Measurements from ENCODE around the gene LDLRAD2. TPM values are rescaled to one million over a fixed set of nuclear protein-coding genes. Genes with fewer than 3 reads are reported as not detected.

The LDLRAD2 gene
- total and polyA plus RNA-seq, 10 of the 15 experiments (the other 5 are each of a cell fraction or from before 2014, with no cell fraction given): 0.04 to 0.23 (median 0.11) TPM; not detected in 7

DNA sequence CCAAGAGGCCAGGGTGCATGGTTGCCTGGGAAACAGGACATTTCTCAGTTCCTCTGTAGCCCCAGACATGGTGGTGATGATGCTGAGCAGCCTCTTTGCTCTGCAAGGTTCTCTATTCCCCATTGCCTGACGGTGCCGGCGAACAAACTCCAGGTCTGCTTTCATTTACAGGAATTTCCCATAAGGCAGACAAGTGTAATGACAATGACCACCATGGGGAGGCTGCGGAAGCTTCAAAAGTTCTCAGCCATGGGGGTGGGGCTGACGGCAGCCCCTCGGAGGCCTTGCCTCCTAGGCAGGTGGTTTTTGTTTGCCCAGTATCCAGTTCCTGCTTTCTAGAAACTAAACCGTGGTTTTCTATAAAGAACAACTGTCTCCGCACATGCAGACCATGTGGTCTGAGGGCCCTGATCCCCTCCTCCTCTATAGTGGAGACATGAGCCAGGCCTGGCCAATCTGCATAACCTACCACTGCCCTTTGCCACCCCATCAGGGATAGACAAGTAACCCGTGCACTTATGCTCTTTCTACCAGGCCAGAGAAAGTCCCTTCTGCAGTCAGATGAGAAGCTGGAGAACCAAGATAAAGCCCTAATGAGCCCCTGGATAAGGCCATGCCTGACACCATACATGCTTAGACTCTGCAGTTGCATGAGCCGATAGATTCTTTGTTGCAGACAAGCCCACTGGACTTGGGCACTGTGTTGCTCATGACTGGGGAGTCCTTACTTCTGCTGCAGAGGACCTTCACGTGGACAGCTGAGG is 54.1 kb downstream of the LDLRAD2 start (continued):
- 0 out of 4 replicates have a peak, but pooled peaks of 1 of the 2 experiments have one; percentile 35 for TF ChIP-seq EP300 (IDR thresholded peaks at IDR 0.05; ENCODE audit: borderline replicate concordance in 1 of 2, control insufficient read depth in 1 of 2, low read depth in 2 of 2, low read length in 2 of 2)
- no peak for TF ChIP-seq RELA (IDR thresholded peaks at IDR 0.05; ENCODE audit: borderline replicate concordance, partially characterized antibody)
- TF ChIP-seq SUZ12 (IDR thresholded peaks at IDR 0.05; ENCODE audit: unreplicated experiment): no peak
- no peak for TF ChIP-seq ZNF384 (IDR thresholded peaks at IDR 0.05; ENCODE audit: borderline replicate concordance, low read depth, low read length)
- peak; percentile 52; the same call in 1 of the 2 replicates for TF ChIP-seq MXI1 (IDR thresholded peaks at IDR 0.05; ENCODE audit: low read depth, low read length)
- no peak for TF ChIP-seq CREB1 (IDR thresholded peaks at IDR 0.05; ENCODE audit: low read depth)
- TF ChIP-seq PAX5 (IDR thresholded peaks at IDR 0.05; ENCODE audit: borderline replicate concordance, low read depth, low read length): peak; percentile 19; the same call in 1 of the 2 replicates
- TF ChIP-seq, protein P1, sequence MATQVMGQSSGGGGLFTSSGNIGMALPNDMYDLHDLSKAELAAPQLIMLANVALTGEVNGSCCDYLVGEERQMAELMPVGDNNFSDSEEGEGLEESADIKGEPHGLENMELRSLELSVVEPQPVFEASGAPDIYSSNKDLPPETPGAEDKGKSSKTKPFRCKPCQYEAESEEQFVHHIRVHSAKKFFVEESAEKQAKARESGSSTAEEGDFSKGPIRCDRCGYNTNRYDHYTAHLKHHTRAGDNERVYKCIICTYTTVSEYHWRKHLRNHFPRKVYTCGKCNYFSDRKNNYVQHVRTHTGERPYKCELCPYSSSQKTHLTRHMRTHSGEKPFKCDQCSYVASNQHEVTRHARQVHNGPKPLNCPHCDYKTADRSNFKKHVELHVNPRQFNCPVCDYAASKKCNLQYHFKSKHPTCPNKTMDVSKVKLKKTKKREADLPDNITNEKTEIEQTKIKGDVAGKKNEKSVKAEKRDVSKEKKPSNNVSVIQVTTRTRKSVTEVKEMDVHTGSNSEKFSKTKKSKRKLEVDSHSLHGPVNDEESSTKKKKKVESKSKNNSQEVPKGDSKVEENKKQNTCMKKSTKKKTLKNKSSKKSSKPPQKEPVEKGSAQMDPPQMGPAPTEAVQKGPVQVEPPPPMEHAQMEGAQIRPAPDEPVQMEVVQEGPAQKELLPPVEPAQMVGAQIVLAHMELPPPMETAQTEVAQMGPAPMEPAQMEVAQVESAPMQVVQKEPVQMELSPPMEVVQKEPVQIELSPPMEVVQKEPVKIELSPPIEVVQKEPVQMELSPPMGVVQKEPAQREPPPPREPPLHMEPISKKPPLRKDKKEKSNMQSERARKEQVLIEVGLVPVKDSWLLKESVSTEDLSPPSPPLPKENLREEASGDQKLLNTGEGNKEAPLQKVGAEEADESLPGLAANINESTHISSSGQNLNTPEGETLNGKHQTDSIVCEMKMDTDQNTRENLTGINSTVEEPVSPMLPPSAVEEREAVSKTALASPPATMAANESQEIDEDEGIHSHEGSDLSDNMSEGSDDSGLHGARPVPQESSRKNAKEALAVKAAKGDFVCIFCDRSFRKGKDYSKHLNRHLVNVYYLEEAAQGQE (IDR thresholded peaks at IDR 0.05; ENCODE audit: low read depth, low read length): no peak
- TF ChIP-seq, protein P2, sequence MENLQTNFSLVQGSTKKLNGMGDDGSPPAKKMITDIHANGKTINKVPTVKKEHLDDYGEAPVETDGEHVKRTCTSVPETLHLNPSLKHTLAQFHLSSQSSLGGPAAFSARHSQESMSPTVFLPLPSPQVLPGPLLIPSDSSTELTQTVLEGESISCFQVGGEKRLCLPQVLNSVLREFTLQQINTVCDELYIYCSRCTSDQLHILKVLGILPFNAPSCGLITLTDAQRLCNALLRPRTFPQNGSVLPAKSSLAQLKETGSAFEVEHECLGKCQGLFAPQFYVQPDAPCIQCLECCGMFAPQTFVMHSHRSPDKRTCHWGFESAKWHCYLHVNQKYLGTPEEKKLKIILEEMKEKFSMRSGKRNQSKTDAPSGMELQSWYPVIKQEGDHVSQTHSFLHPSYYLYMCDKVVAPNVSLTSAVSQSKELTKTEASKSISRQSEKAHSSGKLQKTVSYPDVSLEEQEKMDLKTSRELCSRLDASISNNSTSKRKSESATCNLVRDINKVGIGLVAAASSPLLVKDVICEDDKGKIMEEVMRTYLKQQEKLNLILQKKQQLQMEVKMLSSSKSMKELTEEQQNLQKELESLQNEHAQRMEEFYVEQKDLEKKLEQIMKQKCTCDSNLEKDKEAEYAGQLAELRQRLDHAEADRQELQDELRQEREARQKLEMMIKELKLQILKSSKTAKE (IDR thresholded peaks at IDR 0.05; ENCODE audit: low read depth, poor library complexity, severe bottlenecking): peak; percentile 74
- no peak for TF ChIP-seq ZSCAN29 (IDR thresholded peaks at IDR 0.05)
- TF ChIP-seq SREBF1 (IDR thresholded peaks at IDR 0.05; ENCODE audit: low read length): no peak
- TF ChIP-seq, protein P3, sequence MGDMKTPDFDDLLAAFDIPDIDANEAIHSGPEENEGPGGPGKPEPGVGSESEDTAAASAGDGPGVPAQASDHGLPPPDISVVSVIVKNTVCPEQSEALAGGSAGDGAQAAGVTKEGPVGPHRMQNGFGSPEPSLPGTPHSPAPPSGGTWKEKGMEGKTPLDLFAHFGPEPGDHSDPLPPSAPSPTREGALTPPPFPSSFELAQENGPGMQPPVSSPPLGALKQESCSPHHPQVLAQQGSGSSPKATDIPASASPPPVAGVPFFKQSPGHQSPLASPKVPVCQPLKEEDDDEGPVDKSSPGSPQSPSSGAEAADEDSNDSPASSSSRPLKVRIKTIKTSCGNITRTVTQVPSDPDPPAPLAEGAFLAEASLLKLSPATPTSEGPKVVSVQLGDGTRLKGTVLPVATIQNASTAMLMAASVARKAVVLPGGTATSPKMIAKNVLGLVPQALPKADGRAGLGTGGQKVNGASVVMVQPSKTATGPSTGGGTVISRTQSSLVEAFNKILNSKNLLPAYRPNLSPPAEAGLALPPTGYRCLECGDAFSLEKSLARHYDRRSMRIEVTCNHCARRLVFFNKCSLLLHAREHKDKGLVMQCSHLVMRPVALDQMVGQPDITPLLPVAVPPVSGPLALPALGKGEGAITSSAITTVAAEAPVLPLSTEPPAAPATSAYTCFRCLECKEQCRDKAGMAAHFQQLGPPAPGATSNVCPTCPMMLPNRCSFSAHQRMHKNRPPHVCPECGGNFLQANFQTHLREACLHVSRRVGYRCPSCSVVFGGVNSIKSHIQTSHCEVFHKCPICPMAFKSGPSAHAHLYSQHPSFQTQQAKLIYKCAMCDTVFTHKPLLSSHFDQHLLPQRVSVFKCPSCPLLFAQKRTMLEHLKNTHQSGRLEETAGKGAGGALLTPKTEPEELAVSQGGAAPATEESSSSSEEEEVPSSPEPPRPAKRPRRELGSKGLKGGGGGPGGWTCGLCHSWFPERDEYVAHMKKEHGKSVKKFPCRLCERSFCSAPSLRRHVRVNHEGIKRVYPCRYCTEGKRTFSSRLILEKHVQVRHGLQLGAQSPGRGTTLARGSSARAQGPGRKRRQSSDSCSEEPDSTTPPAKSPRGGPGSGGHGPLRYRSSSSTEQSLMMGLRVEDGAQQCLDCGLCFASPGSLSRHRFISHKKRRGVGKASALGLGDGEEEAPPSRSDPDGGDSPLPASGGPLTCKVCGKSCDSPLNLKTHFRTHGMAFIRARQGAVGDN (IDR thresholded peaks at IDR 0.05): peak; percentile 98
- no peak for TF ChIP-seq KDM1A (IDR thresholded peaks at IDR 0.05; ENCODE audit: borderline replicate concordance)
- peak in 1 of 2 experiments; percentile 48; a peak in 1 of 4 replicates for TF ChIP-seq SRF (IDR thresholded peaks at IDR 0.05; ENCODE audit: low read depth in 2 of 2, low read length in 2 of 2)
- TF ChIP-seq HDAC2 (IDR thresholded peaks at IDR 0.05): no peak
- no peak for TF ChIP-seq BRCA1 (IDR thresholded peaks at IDR 0.05; ENCODE audit: low read depth, low read length)
- no peak for TF ChIP-seq RFX5 (IDR thresholded peaks at IDR 0.05; ENCODE audit: low read depth, low read length)
- TF ChIP-seq DPF2 (IDR thresholded peaks at IDR 0.05): 0 out of 2 replicates have a peak, but pooled peaks have one; percentile 55
- TF ChIP-seq NR2F1 (conservative IDR thresholded peaks at IDR 0.05): no peak
- no peak for TF ChIP-seq STAT1 (conservative IDR thresholded peaks at IDR 0.05)
- peak; percentile 39 for TF ChIP-seq MEF2B (IDR thresholded peaks at IDR 0.05; ENCODE audit: partially characterized antibody, poor library complexity, severe bottlenecking)

All from GM12878 (cell line).